Measurements from ENCODE around the gene UGGT1.
"Not testable (repeated sequence)": the region's sequence is repeated elsewhere in the genome, so short reads cannot be mapped to it uniquely, and the experiment has no call there.

UGGT1 gene

GRCh38 chr2:128208023-128208422 is 117.0 kb downstream of the UGGT1 start:
- DNase-seq (ENCODE audit: low read depth): no peak
- H3K4me3 ChIP-seq (ENCODE audit: low read depth, low read length): no peak overlapping the region
- no peak for TF ChIP-seq CTCF (IDR thresholded peaks at IDR 0.05; ENCODE audit: insufficient read depth, low read depth, low read length, missing control alignments)

GRCh38 chr2:128208631-128209324 is 117.8 kb downstream of the UGGT1 start:
- DNase-seq (ENCODE audit: low read depth); H3K4me3 ChIP-seq (ENCODE audit: low read depth, low read length): not testable (repeated sequence)

DNA sequence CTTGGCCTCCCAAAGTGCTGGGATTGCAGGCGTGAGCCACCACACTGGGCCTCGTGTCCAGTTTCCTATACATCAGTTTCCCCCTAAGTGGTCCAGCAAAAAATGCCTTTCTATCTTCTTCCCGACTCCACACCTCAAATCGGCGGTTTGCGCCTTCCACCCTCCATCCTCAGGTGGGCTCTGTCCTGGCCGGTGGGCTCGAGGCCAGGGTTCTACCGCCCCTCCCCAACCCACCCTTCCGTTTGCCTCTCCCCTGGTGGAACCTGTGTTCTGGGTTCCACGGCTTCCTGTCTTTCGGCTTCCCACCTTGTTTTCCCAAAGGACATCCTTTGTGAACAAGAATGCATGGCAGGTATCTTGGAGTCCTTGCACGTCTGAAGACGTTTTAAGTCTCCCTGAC is 123.3 kb downstream of the UGGT1 start:
- no peak for DNase-seq (ENCODE audit: low read depth)
- TF ChIP-seq CTCF (IDR thresholded peaks at IDR 0.05; ENCODE audit: insufficient read depth, low read depth, low read length, missing control alignments): no peak
- no peak overlapping the region for H3K4me3 ChIP-seq (ENCODE audit: low read depth, low read length)

DNA sequence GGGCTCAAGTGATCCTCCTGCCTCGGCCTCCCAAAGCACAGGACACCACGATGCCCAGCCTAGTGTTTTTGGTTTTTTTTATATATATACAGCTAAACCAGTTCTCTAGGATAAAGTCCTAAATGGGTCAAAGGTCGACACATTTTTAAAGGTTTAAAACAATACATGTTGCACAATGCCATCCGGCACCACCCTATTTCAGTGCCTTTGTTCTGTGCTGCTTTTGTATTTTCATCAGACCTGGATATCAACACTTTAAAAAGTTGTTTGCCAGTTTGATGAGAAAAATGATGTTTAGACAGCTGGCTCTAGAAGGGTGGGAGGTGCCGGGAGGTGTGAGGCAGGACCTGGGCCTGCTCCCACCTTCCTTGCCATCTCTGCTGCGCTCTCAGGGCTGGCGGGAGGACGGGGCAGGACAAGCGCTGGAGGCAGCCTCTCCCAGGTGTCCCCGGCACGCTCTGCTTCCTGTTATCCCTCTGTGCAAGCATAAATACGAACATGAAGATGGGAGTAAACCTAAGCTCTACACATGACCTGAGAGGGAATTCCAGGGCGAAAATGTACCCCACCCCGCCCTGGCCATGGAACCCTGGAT is 124.0 kb downstream of the UGGT1 start:
- TF ChIP-seq CTCF (IDR thresholded peaks at IDR 0.05; ENCODE audit: insufficient read depth, low read depth, low read length, missing control alignments): no peak
- DNase-seq (ENCODE audit: low read depth): no peak

DNA sequence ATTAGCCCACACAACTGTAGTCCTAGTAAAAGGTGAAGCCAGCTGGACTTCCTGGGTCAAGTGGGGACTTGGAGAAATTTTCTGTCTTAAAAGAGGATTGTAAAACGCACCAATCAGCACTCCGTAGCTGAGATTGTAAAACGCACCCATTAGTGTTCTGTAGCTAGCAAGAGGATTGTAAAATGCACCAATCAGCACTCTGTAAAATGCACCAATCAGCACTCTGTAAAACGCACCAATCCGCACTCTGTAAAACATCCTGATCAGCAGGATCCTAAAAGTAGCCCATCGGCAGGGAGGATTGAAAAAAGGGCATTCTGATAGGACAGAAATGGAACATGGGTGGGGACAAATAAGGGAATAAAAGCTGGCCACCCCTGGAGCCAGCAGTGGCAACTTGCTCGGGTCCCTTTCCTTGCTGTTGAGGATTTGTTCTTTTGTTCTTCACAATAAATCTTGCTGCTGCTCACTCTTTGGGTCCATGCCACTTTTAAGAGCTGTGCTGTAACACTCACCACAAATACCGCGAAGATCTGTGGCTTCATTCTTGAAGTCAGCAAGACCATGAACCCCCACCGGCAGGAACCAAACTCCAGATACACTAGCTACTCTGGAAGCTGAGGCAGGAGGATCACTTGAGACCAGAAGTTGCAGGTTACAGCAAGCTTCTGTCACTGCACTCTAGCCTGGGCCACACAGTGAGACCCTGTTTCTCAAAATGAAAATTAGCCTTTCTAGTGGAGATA is 125.1 kb downstream of the UGGT1 start:
- TF ChIP-seq CTCF (IDR thresholded peaks at IDR 0.05; ENCODE audit: insufficient read depth, low read depth, low read length, missing control alignments): no peak
- no peak overlapping the region for H3K4me3 ChIP-seq (ENCODE audit: low read depth, low read length)
- DNase-seq (ENCODE audit: low read depth): no peak

More for the DNA sequence above, 124.0 kb downstream of the UGGT1 start:
- no peak overlapping the region for H3K4me3 ChIP-seq (ENCODE audit: low read depth, low read length)

GRCh38 chr2:128217671-128218070 is 126.7 kb downstream of the UGGT1 start:
- TF ChIP-seq CTCF (IDR thresholded peaks at IDR 0.05; ENCODE audit: insufficient read depth, low read depth, low read length, missing control alignments): no peak
- no peak for DNase-seq (ENCODE audit: low read depth)
- no peak overlapping the region for H3K4me3 ChIP-seq (ENCODE audit: low read depth, low read length)

- DNase-seq (ENCODE audit: low read depth): no peak
- no peak for TF ChIP-seq CTCF (IDR thresholded peaks at IDR 0.05; ENCODE audit: insufficient read depth, low read depth, low read length, missing control alignments)
- H3K4me3 ChIP-seq (ENCODE audit: low read depth, low read length): no peak overlapping the region
These were observed 128.9 kb downstream of the UGGT1 start for GRCh38 chr2:128219891-128220290.

All from GM12865 (cell line).